Measurements from ENCODE around the gene USP9X.
"Not testable (repeated sequence)": the region's sequence is repeated elsewhere in the genome, so short reads cannot be mapped to it uniquely, and the experiment has no call there.

Gene USP9X

GRCh38 chrX:41095908-41096307 lies 10.7 kb downstream of the USP9X start:
- ChIA-PET CTCF (interaction anchor here (1.1 to 1.3 kb wide), 2 partner anchors 19 to 444 kb away, joined by 3 to 4 read pairs; no protein-coding TSS in a partner anchor), POLR2A (no interaction called here)
- 100% methylated on average over 1 of the region's 2 CpGs for WGBS (ENCODE audit: insufficient coverage)

GRCh38 chrX:41096339-41096955 lies 11.2 kb downstream of the USP9X start:
- 100% methylated on average over 3 of the region's 7 CpGs for WGBS (ENCODE audit: insufficient coverage)
- no peak for DNase-seq
- peaks cover 0 to 2% (median 0%) of the 10 kb centered on the region in 4 experiments for H3K4me1 ChIP-seq (ENCODE audit: control extremely low read depth in 1 of 4, control insufficient read depth in 4 of 4, insufficient read depth in 4 of 4, low read length in 3 of 4)
- H3K36me3 ChIP-seq (ENCODE audit: control insufficient read depth in 4 of 4, insufficient read depth in 4 of 4, low read length in 3 of 4) = peaks cover 0 to 9% (median 0%) of the 10 kb centered on the region in 4 experiments
- no peak overlapping the region for H3K4me3 ChIP-seq (ENCODE audit: control insufficient read depth in 1 of 7, extremely low read depth in 1 of 7, insufficient read depth in 4 of 7, low read depth in 2 of 7, low read length in 6 of 7)
- no peaks in the 10 kb centered on the region for H3K9me3 ChIP-seq (ENCODE audit: control extremely low read depth in 1 of 5, control insufficient read depth in 4 of 5, insufficient read depth in 2 of 5, low read depth in 1 of 5, low read length in 4 of 5)
- ChIA-PET CTCF (interaction anchor here (1.1 to 1.3 kb wide), 2 partner anchors 18 to 445 kb away, joined by 3 to 4 read pairs; no protein-coding TSS in a partner anchor), POLR2A (no interaction called here)
- H3K27me3 ChIP-seq (replicated peaks in 2 of 5; ENCODE audit: control insufficient read depth in 4 of 5, insufficient read depth in 5 of 5, low read length in 4 of 5) = peaks cover 0 to 14% (median 0%) of the 10 kb centered on the region in 5 experiments
- no peak overlapping the region for H3K27ac ChIP-seq (ENCODE audit: insufficient read depth in 1 of 2, low read depth in 1 of 2, low read length in 2 of 2, poor library complexity in 1 of 2, severe bottlenecking in 2 of 2)

More at GRCh38 chrX:41095908-41096307, 10.7 kb downstream of the USP9X start:
- no peak for DNase-seq
- no peaks in the 10 kb centered on the region for H3K9me3 ChIP-seq (ENCODE audit: control extremely low read depth in 1 of 5, control insufficient read depth in 4 of 5, insufficient read depth in 2 of 5, low read depth in 1 of 5, low read length in 4 of 5)
- H3K27ac ChIP-seq (ENCODE audit: insufficient read depth in 1 of 2, low read depth in 1 of 2, low read length in 2 of 2, poor library complexity in 1 of 2, severe bottlenecking in 2 of 2) = no peak overlapping the region
- no peak overlapping the region for H3K4me3 ChIP-seq (ENCODE audit: control insufficient read depth in 1 of 7, extremely low read depth in 1 of 7, insufficient read depth in 4 of 7, low read depth in 2 of 7, low read length in 6 of 7)
- peaks cover 0 to 14% (median 0%) of the 10 kb centered on the region in 5 experiments for H3K27me3 ChIP-seq (replicated peaks in 2 of 5; ENCODE audit: control insufficient read depth in 4 of 5, insufficient read depth in 5 of 5, low read length in 4 of 5)
- peaks cover 0 to 5% (median 1%) of the 10 kb centered on the region in 4 experiments for H3K4me1 ChIP-seq (ENCODE audit: control extremely low read depth in 1 of 4, control insufficient read depth in 4 of 4, insufficient read depth in 4 of 4, low read length in 3 of 4)
- peaks cover 0 to 9% (median 0%) of the 10 kb centered on the region in 4 experiments for H3K36me3 ChIP-seq (ENCODE audit: control insufficient read depth in 4 of 4, insufficient read depth in 4 of 4, low read length in 3 of 4)

GRCh38 chrX:41097326-41097725 lies 12.1 kb downstream of the USP9X start:
- peaks cover 0 to 9% (median 0%) of the 10 kb centered on the region in 4 experiments for H3K36me3 ChIP-seq (ENCODE audit: control insufficient read depth in 4 of 4, insufficient read depth in 4 of 4, low read length in 3 of 4)
- H3K27me3 ChIP-seq (replicated peaks in 2 of 5; ENCODE audit: control insufficient read depth in 4 of 5, insufficient read depth in 5 of 5, low read length in 4 of 5) = peaks cover 0 to 11% (median 0%) of the 10 kb centered on the region in 5 experiments
- no peak overlapping the region for H3K27ac ChIP-seq (ENCODE audit: insufficient read depth in 1 of 2, low read depth in 1 of 2, low read length in 2 of 2, poor library complexity in 1 of 2, severe bottlenecking in 2 of 2)
- DNase-seq = no peak
- no peaks in the 10 kb centered on the region for H3K9me3 ChIP-seq (ENCODE audit: control extremely low read depth in 1 of 5, control insufficient read depth in 4 of 5, insufficient read depth in 2 of 5, low read depth in 1 of 5, low read length in 4 of 5)
- POLR2A ChIA-PET = interaction anchor here (0.6 kb wide), 1 partner anchor 12 kb away, joined by 3 read pairs; the partner anchor contains the start of gene USP9X
- no peaks in the 10 kb centered on the region for H3K4me1 ChIP-seq (ENCODE audit: control extremely low read depth in 1 of 4, control insufficient read depth in 4 of 4, insufficient read depth in 4 of 4, low read length in 3 of 4)
- CTCF ChIA-PET = interaction anchor here (0.6 to 1.0 kb wide), 4 partner anchors 9 to 268 kb away, joined by 3 to 5 read pairs (median 3); no protein-coding TSS in a partner anchor
- no peak overlapping the region for H3K4me3 ChIP-seq (ENCODE audit: control insufficient read depth in 1 of 7, extremely low read depth in 1 of 7, insufficient read depth in 4 of 7, low read depth in 2 of 7, low read length in 6 of 7)

- Histone ChIP-seq H3K27me3 (replicated peaks in 2 of 5; ENCODE audit: control insufficient read depth in 4 of 5, insufficient read depth in 5 of 5, low read length in 4 of 5) (peaks cover 0 to 10% (median 0%) of the 10 kb centered on the region in 5 experiments), H3K4me3 (ENCODE audit: control insufficient read depth in 1 of 7, extremely low read depth in 1 of 7, insufficient read depth in 4 of 7, low read depth in 2 of 7, low read length in 6 of 7) (no peak overlapping the region), H3K4me1 (ENCODE audit: control extremely low read depth in 1 of 4, control insufficient read depth in 4 of 4, insufficient read depth in 4 of 4, low read length in 3 of 4) (no peaks in the 10 kb centered on the region), H3K9me3 (ENCODE audit: control extremely low read depth in 1 of 5, control insufficient read depth in 4 of 5, insufficient read depth in 2 of 5, low read depth in 1 of 5, low read length in 4 of 5) (peaks cover 0 to 1% (median 0%) of the 10 kb centered on the region in 5 experiments), H3K27ac (ENCODE audit: insufficient read depth in 1 of 2, low read depth in 1 of 2, low read length in 2 of 2, poor library complexity in 1 of 2, severe bottlenecking in 2 of 2) (no peak overlapping the region), H3K36me3 (ENCODE audit: control insufficient read depth in 4 of 4, insufficient read depth in 4 of 4, low read length in 3 of 4) (no peaks in the 10 kb centered on the region)
- DNase-seq = no peak
- WGBS (ENCODE audit: insufficient coverage) = 100% methylated on average over 2 of the region's 3 CpGs
- CTCF ChIA-PET = interaction anchor here (0.8 to 1.5 kb wide), 4 partner anchors 10 to 222 kb away, joined by 3 to 4 read pairs (median 3); no protein-coding TSS in a partner anchor
- POLR2A ChIA-PET = no interaction called here
Observed at GRCh38 chrX:41100200-41100599, 15.0 kb downstream of the USP9X start.

- ChIA-PET CTCF (interaction anchor here (0.8 to 1.5 kb wide), 3 partner anchors 10 to 222 kb away, joined by 3 to 4 read pairs (median 3); no protein-coding TSS in a partner anchor), POLR2A (no interaction called here)
- no peak overlapping the region for H3K27ac ChIP-seq (ENCODE audit: insufficient read depth in 1 of 2, low read depth in 1 of 2, low read length in 2 of 2, poor library complexity in 1 of 2, severe bottlenecking in 2 of 2)
Observed at GRCh38 chrX:41100819-41101218, 15.6 kb downstream of the USP9X start.

GRCh38 chrX:41105005-41105404 lies 19.8 kb downstream of the USP9X start:
- no peak for DNase-seq
- ChIA-PET CTCF (no interaction called here), POLR2A (interaction anchor here (0.6 kb wide), 1 partner anchor 20 kb away, joined by 12 read pairs; the partner anchor contains the start of gene USP9X)
- WGBS (ENCODE audit: insufficient coverage) = 100% methylated on average over 2 of the region's 2 CpGs
- Histone ChIP-seq H3K27ac (ENCODE audit: insufficient read depth in 1 of 2, low read depth in 1 of 2, low read length in 2 of 2, poor library complexity in 1 of 2, severe bottlenecking in 2 of 2) (no peak overlapping the region), H3K36me3 (ENCODE audit: control insufficient read depth in 4 of 4, insufficient read depth in 4 of 4, low read length in 3 of 4) (no peaks in the 10 kb centered on the region), H3K9me3 (ENCODE audit: control extremely low read depth in 1 of 5, control insufficient read depth in 4 of 5, insufficient read depth in 2 of 5, low read depth in 1 of 5, low read length in 4 of 5) (peaks cover 0 to 6% (median 4%) of the 10 kb centered on the region in 5 experiments), H3K4me1 (ENCODE audit: control extremely low read depth in 1 of 4, control insufficient read depth in 4 of 4, insufficient read depth in 4 of 4, low read length in 3 of 4) (peaks cover 0 to 5% (median 0%) of the 10 kb centered on the region in 4 experiments), H3K4me3 (ENCODE audit: control insufficient read depth in 1 of 7, extremely low read depth in 1 of 7, insufficient read depth in 4 of 7, low read depth in 2 of 7, low read length in 6 of 7) (no peak overlapping the region), H3K27me3 (replicated peaks in 2 of 5; ENCODE audit: control insufficient read depth in 4 of 5, insufficient read depth in 5 of 5, low read length in 4 of 5) (peaks cover 0 to 9% (median 0%) of the 10 kb centered on the region in 5 experiments)

More at GRCh38 chrX:41100819-41101218, 15.6 kb downstream of the USP9X start:
- Histone ChIP-seq H3K36me3 (ENCODE audit: control insufficient read depth in 4 of 4, insufficient read depth in 4 of 4, low read length in 3 of 4) (no peaks in the 10 kb centered on the region), H3K4me3 (ENCODE audit: control insufficient read depth in 1 of 7, extremely low read depth in 1 of 7, insufficient read depth in 4 of 7, low read depth in 2 of 7, low read length in 6 of 7) (no peak overlapping the region), H3K9me3 (ENCODE audit: control extremely low read depth in 1 of 5, control insufficient read depth in 4 of 5, insufficient read depth in 2 of 5, low read depth in 1 of 5, low read length in 4 of 5) (peaks cover 0 to 1% (median 0%) of the 10 kb centered on the region in 5 experiments), H3K4me1 (ENCODE audit: control extremely low read depth in 1 of 4, control insufficient read depth in 4 of 4, insufficient read depth in 4 of 4, low read length in 3 of 4) (no peaks in the 10 kb centered on the region), H3K27me3 (replicated peaks in 2 of 5; ENCODE audit: control insufficient read depth in 4 of 5, insufficient read depth in 5 of 5, low read length in 4 of 5) (peaks cover 0 to 8% (median 0%) of the 10 kb centered on the region in 5 experiments)
- DNase-seq = no peak
- WGBS (ENCODE audit: insufficient coverage) = no CpG with 5 or more reads among the region's 4 CpGs

- H3K9me3 ChIP-seq (ENCODE audit: control extremely low read depth in 1 of 5, control insufficient read depth in 4 of 5, insufficient read depth in 2 of 5, low read depth in 1 of 5, low read length in 4 of 5); POLR2A ChIA-PET; DNase-seq; H3K4me3 ChIP-seq (ENCODE audit: control insufficient read depth in 1 of 7, extremely low read depth in 1 of 7, insufficient read depth in 4 of 7, low read depth in 2 of 7, low read length in 6 of 7); CTCF ChIA-PET; H3K36me3 ChIP-seq (ENCODE audit: control insufficient read depth in 4 of 4, insufficient read depth in 4 of 4, low read length in 3 of 4); H3K4me1 ChIP-seq (ENCODE audit: control extremely low read depth in 1 of 4, control insufficient read depth in 4 of 4, insufficient read depth in 4 of 4, low read length in 3 of 4); H3K27ac ChIP-seq (ENCODE audit: insufficient read depth in 1 of 2, low read depth in 1 of 2, low read length in 2 of 2, poor library complexity in 1 of 2, severe bottlenecking in 2 of 2): not testable (repeated sequence)
- no CpG with 5 or more reads among the region's 3 CpGs for WGBS (ENCODE audit: insufficient coverage)
- peaks cover 0 to 12% (median 0%) of the 10 kb centered on the region in 5 experiments for H3K27me3 ChIP-seq (replicated peaks in 2 of 5; ENCODE audit: control insufficient read depth in 4 of 5, insufficient read depth in 5 of 5, low read length in 4 of 5)
Observed at GRCh38 chrX:41106257-41106656, 21.0 kb downstream of the USP9X start.

Data from common myeloid progenitor, CD34-positive (primary cell).